Epidermal melanocyte (primary cell): Measurements from ENCODE around the gene LMAN1L.
A peak's percentile ranks its signal among the peaks of the same experiment; 100 is the strongest.
"Not testable (repeated sequence)": the region's sequence is repeated elsewhere in the genome, so short reads cannot be mapped to it uniquely, and the experiment has no call there.

Experiments used
- DNase-seq: peaks from one replicate; pipeline ENCODE4 v3.0.0; 2011; ENCODE audit warnings: low spot score; ENCODE audit not compliant: insufficient read length

LMAN1L gene

DNA sequence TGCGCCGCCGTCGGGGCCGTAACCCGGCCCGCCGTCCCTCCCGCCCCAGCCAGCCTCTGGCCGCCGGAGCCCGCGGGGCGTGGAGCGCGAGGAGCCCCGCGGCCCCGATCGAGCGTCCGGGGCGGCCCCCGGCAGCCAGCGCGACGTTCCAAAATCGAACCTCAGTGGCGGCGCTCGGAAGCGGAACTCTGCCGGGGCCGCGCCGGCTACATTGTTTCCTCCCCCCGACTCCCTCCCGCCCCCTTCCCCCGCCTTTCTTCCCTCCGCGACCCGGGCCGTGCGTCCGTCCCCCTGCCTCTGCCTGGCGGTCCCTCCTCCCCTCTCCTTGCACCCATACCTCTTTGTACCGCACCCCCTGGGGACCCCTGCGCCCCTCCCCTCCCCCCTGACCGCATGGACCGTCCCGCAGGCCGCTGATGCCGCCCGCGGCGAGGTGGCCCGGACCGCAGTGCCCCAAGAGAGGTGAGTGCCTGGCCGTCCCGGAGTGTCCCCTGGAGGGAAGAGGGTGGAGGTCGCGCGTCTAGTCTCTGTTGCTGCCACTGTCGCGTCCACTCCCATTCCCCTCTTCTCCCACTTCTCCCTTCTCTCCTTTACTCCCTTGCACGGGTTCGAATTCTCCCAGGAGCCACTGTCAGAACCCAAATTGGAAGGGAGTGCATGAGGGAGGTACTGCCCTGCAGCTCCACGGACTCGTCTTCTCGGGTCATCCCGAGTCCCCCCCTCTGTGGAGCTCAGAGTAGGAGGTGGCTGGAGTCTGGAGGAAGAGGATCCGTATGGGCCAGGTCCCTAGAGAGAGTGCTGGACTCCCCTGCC is 30.2 kb upstream of the LMAN1L start:
- DNase-seq = no peak

DNA sequence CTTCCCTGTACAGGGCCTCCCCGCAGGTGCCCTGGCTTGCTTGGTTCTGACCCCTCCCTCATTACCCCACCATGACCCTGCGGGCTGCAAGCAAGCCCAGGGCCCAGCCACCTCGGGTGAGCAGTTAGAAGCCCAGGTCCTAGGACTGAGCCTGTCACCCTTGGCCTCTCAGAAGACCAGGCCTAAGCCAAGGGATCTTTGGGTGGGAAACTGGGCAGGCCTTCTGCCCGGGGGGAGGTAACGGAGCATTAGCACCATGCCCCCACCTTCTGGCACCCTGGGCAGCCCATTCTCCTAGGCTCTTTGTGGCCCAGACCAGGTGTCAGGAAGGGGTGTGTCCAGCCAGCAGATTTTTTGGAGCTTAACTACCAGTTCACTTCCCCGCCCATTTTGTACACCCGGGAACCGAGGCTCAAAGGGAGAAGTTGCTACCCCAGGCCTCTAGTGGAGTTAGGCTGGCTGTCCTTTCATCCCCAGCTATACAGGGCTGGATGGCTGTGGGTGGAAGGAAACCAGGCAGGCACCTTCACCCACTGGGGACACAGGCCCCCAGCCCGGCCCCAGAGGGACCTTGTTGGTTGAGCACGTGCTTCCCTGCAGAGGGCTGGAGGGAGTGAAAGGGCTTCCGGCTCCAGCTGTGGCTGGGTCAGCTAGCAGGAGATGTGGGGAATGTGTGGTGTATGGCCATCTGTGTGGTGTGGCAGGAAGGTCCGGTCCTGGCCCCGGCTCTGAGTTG is 29.4 kb upstream of the LMAN1L start:
- DNase-seq = no peak

DNA sequence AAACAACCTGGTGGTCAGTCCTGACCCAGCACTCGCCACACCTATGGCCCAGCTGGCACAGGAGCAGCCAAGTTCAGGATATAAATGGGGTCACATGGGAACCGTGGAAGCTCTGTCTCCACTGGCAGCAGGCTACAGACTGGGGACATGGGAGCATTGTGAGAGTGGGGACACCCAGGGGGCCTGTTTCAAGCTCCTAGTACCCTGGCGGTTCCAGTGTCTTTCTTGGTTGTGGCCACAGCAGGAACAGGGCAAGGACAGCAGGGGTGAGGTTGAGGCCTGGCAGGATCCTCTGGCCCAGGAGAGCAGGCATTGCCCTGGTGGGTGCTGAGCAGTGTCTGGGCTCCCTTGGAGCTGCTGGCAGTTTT is 28.8 kb upstream of the LMAN1L start:
- DNase-seq = no peak

DNA sequence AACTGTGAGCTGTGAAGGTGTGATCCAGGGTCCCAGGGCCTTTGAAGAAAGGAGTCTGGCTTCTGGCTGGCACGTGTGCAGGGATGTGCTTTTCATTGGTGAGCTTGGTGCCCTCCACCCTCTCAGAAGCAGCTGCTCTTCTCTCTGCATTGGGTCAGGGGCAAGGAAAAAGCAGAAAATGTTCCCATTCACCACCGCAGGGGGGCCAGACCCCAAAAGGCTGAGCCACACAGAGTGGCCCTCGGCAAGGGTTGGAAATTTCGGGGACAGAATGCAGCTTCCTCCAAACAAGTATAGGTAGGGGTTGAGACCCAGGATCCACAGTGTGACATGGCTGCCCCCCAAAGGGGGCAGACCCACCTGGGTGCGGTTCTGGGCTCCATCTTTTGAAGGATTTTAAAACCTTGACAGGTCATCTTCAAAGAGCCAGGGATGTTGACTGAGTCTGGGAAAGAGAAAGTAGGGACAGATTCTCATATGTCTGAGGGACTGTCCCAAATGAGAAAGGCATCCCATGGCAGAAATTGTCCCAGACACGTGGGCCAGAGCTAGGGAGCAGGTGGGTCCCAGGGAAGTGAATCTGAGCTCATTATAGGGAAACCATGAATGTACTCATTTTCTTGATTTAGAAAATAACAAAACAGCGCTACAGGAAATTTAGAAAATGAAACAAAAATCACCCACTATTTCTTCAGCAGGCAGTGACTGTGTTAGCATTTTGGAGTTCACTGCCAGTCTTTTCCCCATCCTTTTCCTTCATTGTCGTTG is 28.0 kb upstream of the LMAN1L start:
- DNase-seq = no peak

DNA sequence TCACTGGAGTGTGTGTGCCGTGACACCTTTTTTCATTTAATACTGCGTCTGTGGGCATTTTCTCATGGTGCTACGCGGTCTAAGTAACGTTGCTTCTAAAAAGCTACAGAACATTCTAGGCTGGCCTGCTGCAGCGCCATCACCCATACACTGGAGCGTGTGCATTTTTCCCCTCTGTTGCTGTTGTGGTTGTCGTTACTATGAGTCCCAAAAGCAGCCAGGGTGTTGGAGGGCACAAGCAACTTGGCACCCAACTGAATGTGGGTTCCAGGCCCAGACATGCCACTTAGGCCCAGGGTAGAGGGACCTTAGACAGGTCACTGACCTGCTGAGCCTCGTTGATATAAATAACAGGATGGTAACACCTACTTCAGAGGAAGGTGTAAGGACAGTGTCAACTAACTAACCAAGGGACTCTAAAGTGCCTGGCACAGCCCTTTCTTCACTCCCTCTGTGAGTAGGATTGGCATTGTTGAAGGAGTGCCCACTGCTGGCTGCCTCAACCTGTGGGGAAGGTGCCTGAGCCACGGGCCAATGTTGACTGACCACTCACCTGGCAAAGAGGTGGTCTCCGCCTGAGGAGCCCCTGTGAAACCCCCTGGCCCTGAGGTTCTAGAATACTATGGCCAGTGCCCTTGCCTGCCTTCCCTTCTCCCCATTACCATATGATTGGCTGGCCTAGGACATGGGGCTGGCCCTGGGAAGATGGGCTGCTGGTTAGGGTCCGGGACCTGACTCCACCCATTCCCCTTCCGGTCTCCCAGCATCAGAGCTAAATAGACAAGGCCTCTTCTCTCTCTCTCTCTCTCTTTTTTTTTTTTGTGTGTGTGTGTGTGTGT is 27.2 kb upstream of the LMAN1L start:
- no peak for DNase-seq

DNA sequence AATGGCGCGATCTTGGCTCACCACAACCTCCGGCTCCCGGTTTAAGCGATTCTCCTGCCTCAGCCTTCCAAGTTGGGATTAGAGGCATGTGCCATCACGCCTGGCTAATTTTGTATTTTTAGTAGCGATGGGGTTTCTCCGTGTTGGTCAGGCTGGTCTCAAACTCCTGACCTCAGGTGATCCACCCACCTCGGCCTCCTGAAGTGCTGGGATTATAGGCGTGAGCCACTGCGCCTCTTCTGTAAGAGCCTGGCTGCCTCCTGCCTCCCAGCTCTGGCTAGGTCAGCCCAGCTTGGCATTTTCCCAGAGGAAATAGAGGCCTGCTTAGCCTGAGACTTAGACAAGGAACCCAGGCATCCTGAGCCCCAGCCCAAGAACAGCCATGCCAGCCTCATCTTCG is 26.6 kb upstream of the LMAN1L start:
- not testable (repeated sequence) for DNase-seq

DNA sequence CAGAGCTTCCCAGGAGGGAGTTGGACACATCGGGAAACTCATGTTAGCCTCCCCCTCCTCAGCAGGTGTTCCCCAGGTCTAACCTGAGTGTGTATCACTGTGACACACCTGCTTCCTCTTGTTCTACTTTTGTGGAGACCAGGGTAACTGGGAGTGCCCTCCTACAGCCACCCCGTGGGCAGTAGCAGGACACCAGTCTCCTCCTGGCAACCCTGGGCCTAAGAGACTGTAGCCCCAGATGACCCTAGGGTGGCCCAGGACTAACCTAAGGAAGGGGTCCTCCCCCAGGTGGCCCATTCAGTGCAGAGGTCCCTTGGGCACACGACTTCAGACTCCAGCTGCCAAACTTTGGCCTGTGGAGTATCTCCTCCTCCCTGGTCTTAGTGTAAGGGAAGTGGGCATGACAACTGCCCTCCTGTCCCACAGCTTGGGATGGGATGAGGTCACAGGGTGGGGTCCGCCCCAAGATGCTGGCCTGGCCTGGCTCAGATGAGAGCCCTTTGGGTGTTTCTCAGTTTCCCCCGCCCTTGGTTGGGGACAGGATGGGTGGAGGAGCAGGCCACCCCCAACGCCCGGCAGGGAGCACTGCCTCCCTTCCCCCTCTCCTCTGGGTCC is 26.0 kb upstream of the LMAN1L start:
- no peak for DNase-seq

DNA sequence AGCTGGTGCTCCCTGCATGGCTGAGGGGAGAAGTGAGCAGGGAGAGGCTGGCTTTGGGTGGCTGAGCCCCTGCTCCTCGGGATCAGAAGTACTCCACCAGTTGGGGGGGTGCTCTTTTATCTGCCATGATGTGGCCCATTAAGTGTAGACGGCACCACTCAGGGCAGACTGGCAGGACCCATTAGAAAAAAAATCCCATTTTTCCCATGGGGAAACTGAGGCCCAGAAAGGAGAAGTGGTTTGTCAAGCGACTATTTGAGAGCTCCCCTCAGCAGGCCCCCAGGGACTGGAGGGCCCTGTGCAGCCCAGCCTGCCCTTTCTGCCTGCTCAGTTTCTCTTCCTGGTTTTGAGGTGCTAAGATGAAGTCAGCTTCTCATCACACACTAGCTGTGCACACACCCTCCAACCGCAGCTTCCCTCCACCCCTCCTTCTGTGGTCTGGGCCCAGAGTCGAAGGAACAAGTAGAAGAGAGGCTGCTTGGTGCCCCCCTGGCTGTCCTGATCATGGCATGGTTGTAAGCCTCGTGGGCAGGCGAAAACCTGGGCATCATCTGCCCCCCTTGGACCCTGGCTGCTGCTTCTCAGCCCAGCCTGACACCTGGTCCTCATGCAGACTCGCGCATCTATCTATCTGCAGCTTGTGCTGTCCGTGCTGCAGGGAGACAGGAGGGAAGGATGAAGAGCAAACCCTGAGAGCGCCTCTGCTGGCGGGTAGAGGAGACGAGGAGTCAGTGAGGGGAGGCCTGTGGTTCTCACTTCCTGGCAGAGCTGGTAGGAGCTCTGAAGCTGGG is 25.2 kb upstream of the LMAN1L start:
- DNase-seq = peak; percentile 55

DNA sequence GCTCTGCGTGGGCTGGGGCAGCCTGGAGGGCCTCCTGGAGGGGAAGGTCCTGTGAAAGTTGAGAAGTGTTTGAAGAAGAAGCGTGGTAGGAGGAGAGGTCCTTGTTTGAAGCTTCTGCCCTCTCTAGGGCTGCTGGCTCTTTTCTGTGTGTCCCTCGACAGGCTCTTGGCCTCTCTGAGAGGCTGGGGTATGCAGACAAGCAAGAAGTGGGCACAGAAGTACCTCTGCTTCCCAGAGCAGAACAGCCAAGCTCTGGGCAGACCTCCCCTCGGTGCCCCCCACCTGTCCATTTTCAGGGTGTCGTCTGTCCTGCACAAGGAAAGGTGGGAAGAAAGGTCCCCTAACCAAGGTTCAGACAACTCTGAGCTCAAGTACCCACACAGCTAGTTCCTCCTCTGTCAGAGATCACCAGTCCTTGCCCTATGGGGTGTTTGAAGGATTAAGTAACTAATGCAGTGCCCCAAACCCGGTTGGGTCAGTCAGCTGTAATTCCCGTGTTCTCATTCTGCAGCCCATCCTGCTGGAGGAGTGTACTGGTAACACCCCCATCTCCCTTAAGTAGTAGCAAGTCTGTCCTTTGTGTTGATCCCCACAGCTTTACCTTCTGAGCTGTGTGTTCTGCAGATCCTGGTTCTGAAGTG is 24.5 kb upstream of the LMAN1L start:
- DNase-seq = no peak

DNA sequence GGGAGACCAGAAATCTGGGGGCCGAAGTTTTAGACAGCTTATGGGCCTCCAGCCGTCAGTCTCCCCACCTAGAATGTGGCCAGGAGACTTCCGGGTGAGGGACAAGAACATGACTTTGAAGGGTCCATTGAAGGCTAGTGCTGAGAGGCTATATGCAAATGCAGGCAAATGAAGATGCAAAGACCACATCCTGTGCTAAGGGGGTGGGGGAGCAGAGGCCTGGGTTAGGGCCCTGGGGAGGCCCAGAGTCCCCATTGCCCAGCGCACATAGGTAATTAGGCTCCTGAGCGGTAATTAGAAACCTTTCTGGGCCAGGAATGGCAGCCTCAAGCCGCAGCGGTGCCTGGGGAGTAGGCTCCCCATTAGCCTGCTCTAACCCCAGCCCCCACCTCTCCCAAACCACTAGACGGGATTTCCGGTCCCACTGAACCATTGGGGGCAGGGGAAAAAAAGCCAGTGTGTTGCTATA is 23.9 kb upstream of the LMAN1L start:
- no peak for DNase-seq

DNA sequence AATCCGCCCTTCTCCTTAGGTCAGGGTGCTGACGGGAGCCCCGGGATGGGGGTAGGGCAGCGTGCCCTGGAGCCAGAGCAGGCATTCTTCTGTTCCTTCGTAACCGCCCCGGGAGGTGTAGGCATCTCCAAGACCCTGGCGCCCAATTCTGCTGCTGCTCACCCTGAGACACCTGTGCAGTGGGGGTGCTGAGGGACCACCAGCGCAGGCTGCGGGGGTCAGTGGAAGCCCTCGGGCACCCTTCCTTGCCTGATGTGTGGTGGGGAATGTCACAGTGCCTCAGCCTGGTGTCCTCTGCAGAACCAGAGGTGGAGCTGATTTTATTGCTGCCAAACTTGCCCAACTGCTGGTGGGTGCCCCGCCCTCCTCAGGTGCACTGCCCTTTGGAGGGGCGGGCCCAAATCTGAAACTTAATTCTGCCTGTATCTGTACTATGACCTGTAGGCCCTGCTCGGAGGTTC is 23.4 kb upstream of the LMAN1L start:
- DNase-seq = no peak

DNA sequence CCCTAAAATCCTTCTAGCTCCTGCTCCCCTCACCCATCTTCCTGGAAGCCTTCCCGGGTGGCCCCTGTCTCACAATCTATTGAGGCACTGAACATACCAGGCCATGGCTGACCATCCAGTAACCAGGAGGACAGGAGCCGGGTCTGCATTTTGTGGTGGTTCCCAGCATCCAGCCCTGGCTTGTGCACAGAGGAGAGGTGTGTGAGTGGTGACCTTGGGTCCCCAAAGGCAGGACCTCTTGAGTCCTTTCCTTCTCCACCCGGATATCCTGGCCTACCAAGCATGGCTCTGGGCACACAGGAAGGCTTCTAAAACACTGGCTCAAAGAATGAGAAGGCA is 22.9 kb upstream of the LMAN1L start:
- DNase-seq = no peak

DNA sequence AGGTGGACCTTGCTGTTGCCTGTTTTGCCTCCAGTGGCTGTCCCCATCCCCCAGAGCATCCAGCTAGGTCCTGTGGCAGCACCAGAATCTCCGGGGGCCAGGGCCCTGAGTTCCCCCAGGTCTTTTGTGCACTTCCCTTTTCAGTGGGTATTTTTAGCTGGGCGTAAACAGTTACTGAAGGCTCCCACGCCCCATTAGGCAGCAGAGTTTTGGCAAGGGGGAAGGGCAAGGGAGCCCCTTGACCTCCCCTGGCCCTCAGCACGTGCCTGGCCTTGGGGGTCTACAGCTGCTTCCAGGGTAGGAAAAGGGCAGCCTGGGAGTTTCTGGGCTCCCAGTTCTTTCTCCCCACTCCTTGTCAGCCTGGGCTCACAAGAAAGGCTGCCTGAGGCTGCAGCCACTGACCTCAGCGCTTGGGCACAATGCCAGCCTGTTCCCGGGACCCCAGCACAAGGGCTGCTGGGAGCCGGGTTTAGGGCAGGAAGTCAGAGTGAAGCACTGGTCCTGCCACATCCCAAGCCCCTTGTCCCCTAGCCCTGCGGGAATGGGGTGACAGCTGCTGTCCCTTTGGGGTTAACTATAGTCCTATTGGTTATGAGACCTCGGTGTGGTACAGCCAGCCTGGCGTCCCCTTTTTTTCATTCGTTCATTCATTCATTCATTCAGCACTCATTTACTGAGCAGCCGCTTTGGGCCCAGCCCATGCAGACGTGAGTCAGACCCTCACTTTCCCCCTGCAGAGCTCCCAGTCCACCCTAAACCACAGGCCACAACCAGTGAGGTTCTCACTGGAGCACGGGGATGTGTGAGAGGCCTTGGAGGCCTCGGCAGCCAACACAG is 22.3 kb upstream of the LMAN1L start:
- peak; percentile 79 for DNase-seq

DNA sequence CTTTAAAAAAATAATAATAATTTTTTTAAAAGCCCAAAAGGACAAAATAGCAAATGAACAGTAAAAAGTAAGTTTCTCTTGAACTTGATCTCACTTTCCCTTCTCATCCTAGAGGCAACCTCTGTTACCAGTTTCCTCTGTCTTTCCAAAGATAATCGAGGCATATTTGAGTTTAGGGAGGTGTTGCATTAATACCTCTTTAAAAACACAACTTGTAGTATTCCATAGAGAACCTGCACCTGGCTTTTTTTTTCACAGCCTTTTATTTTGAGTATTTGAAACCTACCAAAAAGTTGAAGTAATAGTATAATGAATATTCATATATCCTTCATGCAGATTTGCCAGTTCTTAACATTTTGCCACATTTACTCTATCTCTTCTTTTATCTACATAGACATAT is 21.6 kb upstream of the LMAN1L start:
- no peak for DNase-seq

DNA sequence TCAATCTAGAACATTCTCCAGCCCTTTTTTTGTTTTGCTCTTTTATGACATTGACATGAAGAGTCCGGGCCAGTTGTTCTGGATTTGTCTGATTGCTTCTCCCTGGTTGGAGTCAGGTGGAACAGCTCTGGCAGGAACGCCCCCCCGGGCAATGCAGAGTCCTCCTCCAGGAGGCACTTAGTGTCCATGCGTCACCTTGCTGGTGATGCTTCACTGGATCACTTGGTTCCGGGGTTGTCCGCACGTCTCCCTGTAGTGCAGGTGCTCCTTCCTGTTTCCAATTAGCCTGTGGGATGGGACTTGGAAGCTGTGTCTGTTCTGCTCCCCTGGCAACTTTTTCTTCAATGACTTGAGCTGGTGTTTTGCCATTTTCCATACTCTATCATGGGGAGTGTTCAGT is 21.0 kb upstream of the LMAN1L start:
- DNase-seq = no peak

DNA sequence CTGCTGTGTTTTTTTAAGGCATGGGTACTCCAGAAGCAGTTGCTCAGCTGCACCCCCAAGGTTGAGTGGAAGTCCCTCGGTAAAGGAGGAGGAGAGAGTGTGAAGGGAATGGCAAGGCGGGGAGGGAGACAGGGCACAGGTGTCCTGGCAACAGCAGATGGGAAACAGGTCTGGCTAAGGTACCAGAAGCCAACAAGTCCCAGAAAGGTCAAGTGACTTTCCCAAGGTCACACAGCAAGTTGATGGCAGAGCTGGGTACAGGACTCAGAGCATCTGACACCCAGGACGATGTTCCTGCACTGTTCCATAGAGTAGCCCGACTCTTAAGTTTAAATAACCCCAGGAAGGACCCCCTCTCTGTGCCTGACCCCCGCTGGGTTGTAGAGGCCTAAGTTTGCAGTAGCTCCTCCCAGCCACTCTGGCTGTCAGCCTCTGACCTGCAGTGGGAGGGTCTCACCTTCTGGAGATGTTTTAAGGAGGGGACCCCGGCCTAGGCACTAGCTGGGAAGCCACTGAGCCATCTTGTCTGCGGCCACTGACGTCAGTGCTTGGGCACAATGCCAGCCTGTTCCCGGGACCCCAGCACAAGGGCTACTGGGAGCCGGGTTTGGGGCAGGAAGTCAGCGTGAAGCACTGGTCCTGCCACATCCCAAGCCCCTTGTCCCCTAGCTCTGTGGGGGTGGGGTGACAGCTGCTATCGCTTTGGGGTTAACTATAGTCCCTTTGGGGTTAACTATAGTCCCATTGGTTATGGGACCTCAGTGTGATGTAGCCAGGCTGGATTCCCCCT is 20.2 kb upstream of the LMAN1L start:
- DNase-seq = no peak

DNA sequence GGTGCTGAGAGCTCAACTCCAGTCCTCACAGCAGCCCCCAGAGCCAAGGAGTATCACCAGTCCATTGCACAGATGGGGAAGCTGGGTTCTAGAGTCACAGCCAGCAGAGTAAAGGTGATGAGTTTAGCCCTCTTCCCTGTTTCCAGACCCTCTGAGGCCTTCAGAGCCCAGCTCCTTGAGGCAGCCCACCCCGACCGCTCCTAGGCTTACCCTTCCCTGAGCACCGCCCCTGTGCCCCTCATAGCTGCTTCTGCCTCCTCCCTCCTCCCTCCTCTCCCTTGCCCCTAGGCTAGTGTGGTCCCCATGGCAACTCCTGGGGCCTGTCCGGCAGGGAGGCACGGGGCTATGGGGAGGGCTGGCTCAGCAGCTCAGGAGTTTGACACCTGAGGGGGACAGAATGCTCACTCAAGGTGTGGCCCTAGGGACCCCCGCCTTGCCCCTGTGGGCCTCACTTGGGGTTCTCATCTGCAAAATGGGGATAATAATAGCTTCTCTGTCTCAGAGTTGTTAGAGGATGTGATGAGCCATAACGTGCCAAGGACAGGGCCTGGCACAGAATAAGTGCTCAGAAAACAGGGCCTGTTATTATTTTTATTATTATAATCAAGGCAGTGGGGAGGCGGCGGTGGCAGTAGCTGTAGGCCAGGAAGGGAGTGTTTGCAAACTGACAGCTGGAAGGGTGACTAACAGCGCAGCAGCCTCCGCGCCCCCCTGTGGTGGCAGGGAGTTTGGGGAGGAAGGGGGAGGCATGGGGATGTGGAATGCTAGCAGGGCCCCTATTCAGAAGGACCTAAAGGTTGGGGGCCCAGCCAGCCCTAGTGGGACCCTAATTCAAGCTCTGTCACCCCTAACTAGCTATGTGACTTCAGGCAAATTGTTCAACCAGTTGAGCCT is 19.3 kb upstream of the LMAN1L start:
- no peak for DNase-seq
